Measurements from ENCODE around the gene VSX1.

Gene VSX1

DNA sequence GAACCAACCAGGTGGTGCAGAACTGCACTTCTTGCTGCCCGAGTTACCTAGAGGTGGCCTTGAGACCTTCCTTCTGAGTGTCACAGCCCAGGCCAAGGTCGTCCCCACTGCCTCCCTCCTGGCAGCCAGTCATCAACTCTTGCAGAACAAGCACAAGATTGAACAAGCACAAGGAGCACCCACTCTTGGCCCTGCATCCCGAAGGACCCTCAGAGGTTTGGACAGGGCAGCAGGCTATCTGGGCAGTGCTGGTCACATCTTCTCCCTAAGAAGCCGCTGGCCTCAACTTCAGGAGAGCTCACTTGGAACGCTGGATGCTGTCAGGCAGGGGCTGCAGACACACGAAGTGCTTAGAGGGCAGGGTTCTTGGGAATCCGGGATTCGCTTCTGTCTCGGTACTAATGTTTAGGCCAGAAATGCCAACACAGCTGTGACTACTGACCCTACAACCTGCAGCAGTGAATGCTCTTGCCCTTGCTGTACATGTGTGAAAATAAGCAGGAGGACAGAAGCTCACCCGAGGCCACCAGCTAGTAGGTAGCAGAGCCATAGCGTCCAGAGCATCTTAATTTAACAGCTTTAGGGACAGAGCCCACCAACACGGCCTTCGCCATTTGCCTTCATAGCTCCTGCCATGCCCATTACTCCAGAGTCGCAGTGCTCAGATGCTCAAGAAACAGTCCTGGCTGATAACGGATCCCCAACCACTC lies 20.0 kb downstream of the VSX1 start:
- TF ChIP-seq, protein P1, sequence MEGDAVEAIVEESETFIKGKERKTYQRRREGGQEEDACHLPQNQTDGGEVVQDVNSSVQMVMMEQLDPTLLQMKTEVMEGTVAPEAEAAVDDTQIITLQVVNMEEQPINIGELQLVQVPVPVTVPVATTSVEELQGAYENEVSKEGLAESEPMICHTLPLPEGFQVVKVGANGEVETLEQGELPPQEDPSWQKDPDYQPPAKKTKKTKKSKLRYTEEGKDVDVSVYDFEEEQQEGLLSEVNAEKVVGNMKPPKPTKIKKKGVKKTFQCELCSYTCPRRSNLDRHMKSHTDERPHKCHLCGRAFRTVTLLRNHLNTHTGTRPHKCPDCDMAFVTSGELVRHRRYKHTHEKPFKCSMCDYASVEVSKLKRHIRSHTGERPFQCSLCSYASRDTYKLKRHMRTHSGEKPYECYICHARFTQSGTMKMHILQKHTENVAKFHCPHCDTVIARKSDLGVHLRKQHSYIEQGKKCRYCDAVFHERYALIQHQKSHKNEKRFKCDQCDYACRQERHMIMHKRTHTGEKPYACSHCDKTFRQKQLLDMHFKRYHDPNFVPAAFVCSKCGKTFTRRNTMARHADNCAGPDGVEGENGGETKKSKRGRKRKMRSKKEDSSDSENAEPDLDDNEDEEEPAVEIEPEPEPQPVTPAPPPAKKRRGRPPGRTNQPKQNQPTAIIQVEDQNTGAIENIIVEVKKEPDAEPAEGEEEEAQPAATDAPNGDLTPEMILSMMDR (IDR thresholded peaks at IDR 0.05): no peak
- no peak for TF ChIP-seq ZFX (IDR thresholded peaks at IDR 0.05; ENCODE audit: borderline replicate concordance)
- no peak overlapping the region for H3K27ac ChIP-seq

DNA sequence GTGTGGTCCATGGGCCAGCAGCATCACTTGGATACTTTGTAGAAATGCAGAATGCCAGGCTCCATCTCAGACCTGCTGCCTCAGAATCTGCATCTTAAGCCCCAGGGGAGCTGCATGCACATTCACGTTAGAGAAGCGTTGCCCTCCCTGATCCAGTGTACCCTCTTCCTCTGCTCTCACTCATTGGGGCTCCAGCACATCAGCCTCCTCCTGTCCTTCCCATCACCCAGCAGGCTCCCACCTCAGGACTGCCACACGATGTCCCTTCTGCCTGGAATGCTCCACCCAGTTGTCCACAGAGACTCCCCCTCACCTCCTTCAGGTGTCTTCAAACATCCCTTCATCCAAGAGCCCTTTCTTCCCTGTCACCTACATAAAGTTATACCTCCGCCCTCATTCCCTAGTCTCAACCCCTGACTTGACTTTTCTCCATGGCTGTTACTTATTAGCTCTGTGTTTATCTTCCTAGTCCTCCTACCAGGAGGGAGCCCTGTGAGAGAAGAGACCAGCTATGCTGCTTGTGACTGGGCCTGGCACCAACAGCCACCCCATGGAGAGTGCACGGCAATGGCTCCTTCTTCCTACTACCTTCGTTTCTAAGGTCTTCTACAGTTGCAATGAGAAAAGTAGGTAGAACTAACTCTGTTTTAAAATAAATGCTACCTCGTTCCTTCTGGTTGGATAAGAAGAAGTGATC lies 20.7 kb downstream of the VSX1 start:
- TF ChIP-seq ZFX (IDR thresholded peaks at IDR 0.05; ENCODE audit: borderline replicate concordance): no peak
- TF ChIP-seq, protein P1 (IDR thresholded peaks at IDR 0.05): no peak
- H3K27ac ChIP-seq: no peak overlapping the region

DNA sequence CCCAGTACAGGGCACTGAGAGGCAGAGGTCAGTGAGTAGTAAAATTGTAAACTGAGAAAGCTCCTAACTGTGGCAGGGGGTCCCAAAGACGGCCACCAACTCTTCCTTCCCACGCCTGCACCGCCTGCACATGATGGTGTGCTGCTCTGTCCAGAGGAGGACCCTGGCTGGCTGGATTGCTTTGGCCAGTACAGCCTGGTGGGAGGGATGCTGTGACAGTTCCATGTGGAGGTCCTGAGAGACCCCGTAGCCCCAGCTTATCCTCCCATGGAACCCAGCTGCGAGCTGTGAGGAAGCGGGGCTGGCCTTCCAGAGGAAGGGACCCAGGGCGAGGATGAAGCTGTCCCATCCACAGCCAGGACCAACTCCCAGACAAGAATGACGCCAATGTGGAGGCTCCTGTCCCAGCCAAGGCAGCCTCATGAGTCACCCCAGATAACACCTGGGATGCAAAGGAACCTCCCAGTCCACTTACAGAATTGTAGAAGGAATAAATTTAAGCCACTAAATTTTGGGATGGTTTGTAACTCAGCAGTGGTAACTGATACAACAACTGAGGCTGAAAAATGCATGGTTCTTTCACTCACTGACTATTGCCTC lies 22.0 kb downstream of the VSX1 start:
- no peak overlapping the region for H3K27ac ChIP-seq
- TF ChIP-seq ZFX (IDR thresholded peaks at IDR 0.05; ENCODE audit: borderline replicate concordance): no peak
- TF ChIP-seq, protein P1 (IDR thresholded peaks at IDR 0.05): no peak

DNA sequence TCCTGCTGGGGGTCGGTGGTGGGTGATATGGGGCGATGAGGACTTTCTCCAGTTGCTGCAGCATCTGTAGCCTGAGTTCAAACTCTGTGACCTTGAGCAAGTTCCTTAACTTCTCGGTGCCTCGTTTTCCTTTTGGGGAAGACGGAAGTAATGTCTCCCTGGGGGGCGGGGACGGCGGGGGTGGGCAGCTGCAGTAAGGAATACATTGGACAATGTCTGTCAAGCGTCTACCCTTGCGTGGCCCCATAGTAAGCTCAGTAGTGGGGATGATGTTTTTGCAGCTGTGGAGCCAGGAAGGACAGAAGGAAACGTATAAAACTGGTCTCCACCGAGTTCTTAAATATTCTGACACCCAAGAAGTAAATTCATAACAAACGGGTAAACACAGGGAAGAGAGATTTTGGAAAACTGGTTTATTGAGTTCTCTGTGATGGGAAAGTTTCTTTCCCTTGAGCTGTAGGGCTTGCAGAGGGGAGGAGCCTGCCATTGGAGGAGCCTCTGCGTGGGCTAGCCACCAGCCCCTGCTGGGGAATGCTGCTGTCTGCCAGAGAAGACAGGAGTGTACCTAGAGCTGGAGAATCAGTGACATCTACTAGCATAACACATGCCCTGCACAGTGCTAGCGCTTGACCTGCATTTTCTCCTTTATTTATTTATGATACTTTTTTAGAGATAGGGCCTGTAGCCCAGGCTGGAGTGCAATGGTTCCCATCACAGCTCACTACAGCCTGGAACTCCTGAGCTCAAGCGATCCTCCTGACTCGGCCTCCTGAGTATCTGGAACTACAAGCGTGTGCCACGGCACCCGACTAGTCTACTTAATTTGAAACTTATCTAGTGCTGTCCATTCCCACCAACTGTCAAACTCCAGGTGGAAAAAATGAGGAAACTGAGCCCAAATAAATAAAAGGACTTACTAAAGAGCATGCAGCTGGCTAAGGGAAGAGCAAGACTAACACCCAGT lies 22.8 kb downstream of the VSX1 start:
- no peak overlapping the region for H3K27ac ChIP-seq
- TF ChIP-seq ZFX (IDR thresholded peaks at IDR 0.05; ENCODE audit: borderline replicate concordance): no peak
- TF ChIP-seq, protein P1 (IDR thresholded peaks at IDR 0.05): no peak

DNA sequence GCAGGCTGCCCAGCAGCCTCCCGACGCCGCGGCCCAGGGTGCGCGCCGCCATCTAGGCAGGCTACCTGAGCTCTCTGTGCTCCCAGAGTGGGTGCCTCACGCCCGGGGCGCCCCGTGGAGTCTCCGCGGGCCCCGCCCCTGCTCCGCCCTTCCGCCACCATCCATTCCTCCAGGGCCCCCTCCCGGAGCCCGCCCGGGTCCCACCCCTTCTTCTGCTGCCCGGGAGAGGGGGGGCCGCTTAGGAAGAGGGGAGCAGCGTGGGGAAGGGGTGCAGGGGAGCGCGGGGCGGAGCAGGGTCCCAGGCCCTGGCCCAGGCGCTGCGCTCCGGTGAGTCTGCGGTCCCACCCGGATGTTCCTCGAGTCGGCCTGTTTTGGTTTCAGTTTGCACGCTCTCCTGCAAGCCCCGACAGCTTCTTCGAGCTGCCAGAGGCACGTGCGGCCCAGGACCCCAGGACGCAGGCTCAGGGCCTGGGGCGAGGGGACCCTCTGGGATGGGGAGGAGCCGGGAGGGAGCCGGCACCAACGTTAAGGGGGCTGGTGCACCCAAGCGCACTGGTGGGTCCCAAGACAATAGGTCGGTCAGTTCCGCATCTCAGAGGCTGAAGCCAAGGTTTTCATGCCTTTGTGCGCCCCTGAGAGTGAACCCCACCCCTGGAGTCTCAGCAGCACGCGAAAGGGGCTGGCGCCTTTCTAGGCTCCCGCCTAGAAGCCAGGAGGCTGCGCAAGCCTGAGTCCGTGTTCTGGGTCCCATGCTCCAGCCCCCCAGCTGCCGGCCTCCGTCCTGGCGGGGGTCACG lies 23.7 kb downstream of the VSX1 start, which contains the start of gene ACSS1:
Gene ACSS1 (minus strand): TSS at position 89 of the 796 bp plus-strand sequence. CDS start 37 bp downstream, at position 52.
- no peak for TF ChIP-seq ZFX (IDR thresholded peaks at IDR 0.05; ENCODE audit: borderline replicate concordance)
- TF ChIP-seq, protein P1 (IDR thresholded peaks at IDR 0.05): no peak
- H3K27ac ChIP-seq: no peak within 1 kb of the TSS

All from 22Rv1 (cell line).